ENCODE data around the gene SEC11A. TPM values are rescaled to one million over a fixed set of nuclear protein-coding genes. Genes with fewer than 3 reads are reported as not detected.
"Not testable (repeated sequence)": the region's sequence is repeated elsewhere in the genome, so short reads cannot be mapped to it uniquely, and the experiment has no call there.

The SEC11A gene
- total RNA-seq, 1 experiment from 2014 or later = 270 TPM

GRCh38 chr15:84737005-84737404, 21.1 kb upstream of the SEC11A start:
- DNase-seq (ENCODE audit: low spot score) = no peak

DNA sequence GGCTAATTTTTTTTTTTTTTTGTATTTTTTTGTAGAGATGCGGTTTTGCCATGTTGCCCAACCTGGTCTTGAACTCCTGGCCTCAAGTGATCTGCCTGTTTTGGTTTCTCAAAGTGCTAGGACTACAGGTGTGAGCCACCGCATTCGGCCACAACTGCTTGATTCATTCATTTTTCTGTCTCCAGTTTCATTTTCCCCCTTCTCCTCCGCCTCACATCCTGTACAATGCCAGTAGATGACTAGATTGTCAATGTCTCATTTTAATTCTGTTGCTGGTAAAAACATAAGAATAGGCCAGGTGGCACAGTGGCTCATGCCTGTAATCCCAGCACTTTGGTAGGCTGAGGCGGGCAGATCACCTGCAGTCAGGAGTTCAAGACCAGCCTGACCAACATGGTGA, 20.4 kb upstream of the SEC11A start:
- DNase-seq (ENCODE audit: low spot score) = no peak

DNA sequence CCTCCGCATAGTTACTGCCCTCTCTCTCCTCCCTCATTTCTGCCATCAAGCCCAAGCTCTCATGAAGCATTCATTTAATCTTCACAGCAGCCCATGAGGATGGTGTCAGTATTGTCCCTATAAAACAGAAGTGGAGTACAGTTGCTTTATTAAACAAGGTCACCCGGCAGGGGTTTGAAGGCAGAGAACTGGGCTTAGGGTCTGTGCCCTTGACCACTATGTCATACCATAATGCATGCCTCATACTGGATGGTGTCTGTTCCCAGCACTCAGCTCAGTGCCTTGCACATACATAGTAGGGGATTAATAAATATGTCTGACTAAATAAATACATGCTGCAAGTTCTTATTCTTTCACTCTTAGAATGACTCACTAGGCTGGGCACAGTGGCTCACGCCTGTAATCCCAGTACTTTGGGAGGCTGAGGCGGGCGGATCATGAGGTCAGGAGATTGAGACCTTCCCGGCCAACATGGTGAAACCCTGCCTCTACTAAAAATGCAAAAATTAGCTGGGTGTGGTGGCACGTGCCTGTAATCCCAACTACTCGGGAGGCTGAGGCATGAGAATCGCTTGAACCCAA, 19.6 kb upstream of the SEC11A start:
- not testable (repeated sequence) for DNase-seq (ENCODE audit: low spot score)

DNA sequence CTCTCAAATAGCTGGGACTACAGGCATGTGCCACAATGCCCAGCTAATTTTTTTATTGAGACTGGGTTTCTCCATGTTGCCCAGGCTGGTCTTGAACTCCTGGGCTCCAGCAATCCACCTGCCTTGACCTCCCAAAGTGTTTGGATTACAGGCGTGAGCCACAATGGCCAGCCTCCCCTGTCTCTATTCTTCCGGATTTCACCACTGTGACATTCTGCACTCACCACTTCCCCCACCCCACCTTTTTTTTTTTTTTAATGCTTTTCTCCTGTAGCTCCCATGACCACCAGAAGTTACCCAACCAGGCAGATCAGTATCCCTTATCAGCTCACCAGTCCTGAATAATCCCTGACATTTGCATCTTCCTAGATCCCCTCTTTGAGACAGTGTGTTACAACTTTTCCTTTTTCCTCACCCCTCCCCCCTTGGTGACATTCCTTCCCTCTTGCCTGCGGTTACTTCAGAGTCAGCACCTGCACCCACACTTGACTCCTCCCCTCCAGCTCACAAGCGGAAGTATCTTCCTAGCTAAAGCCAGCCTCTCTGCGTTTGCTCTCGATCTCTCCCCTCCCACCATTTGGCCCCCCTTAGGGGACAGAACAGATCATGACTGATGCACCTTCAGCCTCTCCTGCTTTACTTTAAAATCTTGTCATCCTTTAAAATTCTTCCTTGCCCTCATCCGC, 19.0 kb upstream of the SEC11A start:
- DNase-seq (ENCODE audit: low spot score) = peak; percentile 83

GRCh38 chr15:84731774-84732173, 15.8 kb upstream of the SEC11A start:
- DNase-seq (ENCODE audit: low spot score) = no peak

- no peak for DNase-seq (ENCODE audit: low spot score)
These were observed 11.5 kb upstream of the SEC11A start for GRCh38 chr15:84727429-84727828.

GRCh38 chr15:84725001-84725491, 9.1 kb upstream of the SEC11A start:
- peak; percentile 68 for DNase-seq (ENCODE audit: low spot score)

GRCh38 chr15:84722628-84723027, 6.7 kb upstream of the SEC11A start:
- DNase-seq (ENCODE audit: low spot score) = no peak

GRCh38 chr15:84721371-84721770, 5.4 kb upstream of the SEC11A start:
- no peak for DNase-seq (ENCODE audit: low spot score)

GRCh38 chr15:84715441-84716035, 401 bp downstream of the SEC11A start:
- DNase-seq (ENCODE audit: low spot score) = peak; percentile 27

- DNase-seq (ENCODE audit: low spot score) = no peak
These were observed 1.1 kb downstream of the SEC11A start for GRCh38 chr15:84714821-84715220.

DNA sequence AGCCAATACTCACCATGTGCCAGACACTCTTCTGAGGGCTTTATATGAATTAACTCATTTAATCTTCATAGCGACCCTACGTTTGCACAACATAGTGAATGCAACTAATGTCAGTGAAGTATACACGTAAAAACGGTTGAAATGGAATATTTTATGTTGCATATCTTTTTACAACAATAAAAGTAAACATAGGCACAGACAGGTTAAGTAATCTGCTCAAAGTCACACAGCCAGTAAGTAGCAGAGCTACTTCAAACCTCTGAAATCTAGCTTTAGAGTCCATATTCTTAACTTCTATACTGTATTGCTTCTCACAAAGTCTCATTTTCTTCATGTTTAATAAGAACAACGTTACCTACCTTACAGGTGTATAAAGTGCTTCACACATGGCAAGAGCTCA, 1.6 kb downstream of the SEC11A start:
- no peak for DNase-seq (ENCODE audit: low spot score)

- DNase-seq (ENCODE audit: low spot score) = no peak
These were observed 12.1 kb downstream of the SEC11A start for GRCh38 chr15:84703808-84704207.

- DNase-seq (ENCODE audit: low spot score) = peak; percentile 2
These were observed 12.9 kb downstream of the SEC11A start for GRCh38 chr15:84702961-84703482.

DNA sequence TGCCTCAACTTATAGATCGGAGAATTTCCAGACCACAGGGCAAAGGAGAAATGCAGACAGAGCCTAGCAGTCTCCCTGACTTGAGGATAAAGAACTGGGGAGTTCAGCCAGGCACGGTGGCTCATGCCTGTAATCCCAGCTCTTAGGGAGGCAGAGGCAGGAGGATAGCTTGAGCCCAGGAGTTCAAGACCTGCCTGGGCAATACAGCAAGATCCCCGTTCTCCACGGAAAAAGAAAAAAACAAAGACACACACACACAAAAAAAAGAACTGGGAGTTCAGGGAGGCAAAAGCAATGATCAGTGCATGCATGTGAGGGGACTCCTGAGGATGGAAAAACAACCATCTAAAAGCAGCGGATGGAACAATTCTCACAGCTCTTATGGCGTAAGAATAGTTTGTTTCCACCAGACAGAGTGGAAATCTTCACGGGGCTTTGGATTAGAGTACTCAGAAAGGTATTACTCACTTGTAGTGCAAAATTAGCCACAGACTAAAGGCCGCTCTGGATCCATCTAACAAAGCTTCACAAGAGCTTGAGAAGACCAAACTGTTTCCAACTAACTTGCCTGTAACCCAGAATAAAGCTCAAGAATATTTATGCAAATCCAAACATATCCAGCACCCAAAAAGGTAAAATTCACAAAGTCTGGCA, 16.3 kb downstream of the SEC11A start:
- no peak for DNase-seq (ENCODE audit: low spot score)

- no peak for DNase-seq (ENCODE audit: low spot score)
These were observed 18.5 kb downstream of the SEC11A start for GRCh38 chr15:84697236-84697990.

GRCh38 chr15:84696757-84697156, 19.2 kb downstream of the SEC11A start:
- no peak for DNase-seq (ENCODE audit: low spot score)

DNA sequence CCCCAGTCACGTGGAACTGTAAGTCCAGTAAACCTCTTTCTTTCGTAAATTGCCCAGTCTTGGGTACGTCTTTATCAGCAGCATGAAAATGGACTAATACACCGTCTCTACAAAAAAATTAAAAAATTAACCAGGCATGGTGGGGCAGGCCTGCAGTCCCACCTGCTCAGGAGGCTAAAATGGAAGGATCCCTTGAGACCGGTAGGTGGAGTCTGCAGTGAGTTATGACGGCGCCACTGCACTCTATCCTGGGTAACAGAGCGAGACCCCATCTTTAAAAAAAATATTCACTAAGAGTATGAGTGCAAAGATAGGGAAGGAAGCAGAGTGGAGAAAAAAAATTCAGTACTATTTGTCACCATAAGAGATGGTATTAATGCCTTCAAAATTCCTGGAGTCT, 25.6 kb downstream of the SEC11A start:
- no peak for DNase-seq (ENCODE audit: low spot score)

GRCh38 chr15:84689858-84690257, 26.1 kb downstream of the SEC11A start:
- no peak for DNase-seq (ENCODE audit: low spot score)

DNA sequence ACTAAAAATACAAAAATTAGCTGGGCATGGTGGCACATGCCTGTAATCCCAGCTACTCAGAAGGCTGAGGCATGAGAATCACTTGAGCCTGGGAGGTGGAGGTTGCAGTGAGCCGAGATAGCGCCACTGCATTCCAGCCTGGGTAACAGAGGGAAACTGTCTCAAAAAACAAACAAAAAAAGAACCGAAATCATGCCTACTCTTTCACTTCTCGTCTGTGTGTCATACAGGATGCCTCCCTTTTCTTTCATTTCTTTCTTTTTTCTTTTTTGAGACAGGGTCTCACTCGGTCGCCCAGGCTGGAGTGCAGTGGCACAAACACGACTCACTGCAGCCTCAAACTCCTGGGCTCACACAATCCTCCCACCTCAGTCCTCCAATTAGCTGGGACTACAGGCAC, 29.5 kb downstream of the SEC11A start:
- DNase-seq (ENCODE audit: low spot score) = not testable (repeated sequence)

DNA sequence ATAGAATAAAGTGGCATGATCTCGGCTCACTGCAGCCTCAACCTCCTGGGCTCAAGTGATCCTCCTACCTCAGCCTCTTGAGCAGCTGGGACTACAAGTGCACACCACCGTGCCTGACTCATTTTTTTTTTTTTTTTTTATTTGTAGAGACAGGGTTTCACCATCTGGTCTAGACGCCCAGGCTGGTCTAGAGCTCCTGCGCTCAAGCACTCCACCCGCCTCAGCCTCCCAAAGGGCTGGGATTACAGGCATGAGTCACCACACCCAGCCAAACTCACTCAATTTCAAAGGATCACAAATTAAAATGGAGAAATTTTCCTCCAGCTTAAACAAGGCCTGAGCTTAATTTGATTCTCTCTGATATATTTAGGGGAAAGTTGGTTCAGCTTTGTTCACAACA, 30.6 kb downstream of the SEC11A start:
- DNase-seq (ENCODE audit: low spot score) = peak; percentile 79

- peak; percentile 69 for DNase-seq (ENCODE audit: low spot score)
These were observed 31.8 kb downstream of the SEC11A start for GRCh38 chr15:84684092-84684491.
